ENCODE data around the gene WDR41. TPM values are rescaled to one million over a fixed set of nuclear protein-coding genes. Genes with fewer than 3 reads are reported as not detected.

The WDR41 gene
- total RNA-seq, 1 experiment from 2014 or later, result 35.4 TPM

- intact Hi-C loops (cut with micrococcal nuclease; ENCODE audit: unreplicated experiment), result no loop called here
- H3K27me3 Mint-ChIP-seq (ENCODE audit: unreplicated experiment), result no peaks in the 10 kb centered on the region
- CTCF ChIA-PET, result no interaction called here
- no peak for DNase-seq
- BruUV-seq (replicated peaks), result no TSS peak
- no peak overlapping the region for H3K4me3 Mint-ChIP-seq (ENCODE audit: low read depth, unreplicated experiment)
- peaks cover 3% of the 10 kb centered on the region for H3K9me3 Mint-ChIP-seq (ENCODE audit: low read depth, unreplicated experiment)
- no peaks in the 10 kb centered on the region for H3K4me1 Mint-ChIP-seq (ENCODE audit: low read depth, unreplicated experiment)
- H3K27ac Mint-ChIP-seq (ENCODE audit: unreplicated experiment), result no peak overlapping the region
- peaks cover 4% of the 10 kb centered on the region for H3K36me3 Mint-ChIP-seq (ENCODE audit: insufficient read depth, unreplicated experiment)
- TF ChIP-seq CTCF (IDR thresholded peaks at IDR 0.05; ENCODE audit: unreplicated experiment), result no peak
Measured at GRCh38 chr5:77449981-77450380, 42.1 kb downstream of the WDR41 start.

GRCh38 chr5:77449277-77449676 is 42.8 kb downstream of the WDR41 start:
- CTCF ChIA-PET, result no interaction called here
- no peak overlapping the region for H3K27ac Mint-ChIP-seq (ENCODE audit: unreplicated experiment)
- H3K27me3 Mint-ChIP-seq (ENCODE audit: unreplicated experiment), result no peaks in the 10 kb centered on the region
- no peak overlapping the region for H3K4me3 Mint-ChIP-seq (ENCODE audit: low read depth, unreplicated experiment)
- BruUV-seq (replicated peaks), result no TSS peak
- no peak for DNase-seq
- TF ChIP-seq CTCF (IDR thresholded peaks at IDR 0.05; ENCODE audit: unreplicated experiment), result no peak
- no peaks in the 10 kb centered on the region for H3K4me1 Mint-ChIP-seq (ENCODE audit: low read depth, unreplicated experiment)
- H3K36me3 Mint-ChIP-seq (ENCODE audit: insufficient read depth, unreplicated experiment), result peaks cover 4% of the 10 kb centered on the region
- intact Hi-C loops (cut with micrococcal nuclease; ENCODE audit: unreplicated experiment), result no loop called here
- peaks cover 3% of the 10 kb centered on the region for H3K9me3 Mint-ChIP-seq (ENCODE audit: low read depth, unreplicated experiment)

DNA sequence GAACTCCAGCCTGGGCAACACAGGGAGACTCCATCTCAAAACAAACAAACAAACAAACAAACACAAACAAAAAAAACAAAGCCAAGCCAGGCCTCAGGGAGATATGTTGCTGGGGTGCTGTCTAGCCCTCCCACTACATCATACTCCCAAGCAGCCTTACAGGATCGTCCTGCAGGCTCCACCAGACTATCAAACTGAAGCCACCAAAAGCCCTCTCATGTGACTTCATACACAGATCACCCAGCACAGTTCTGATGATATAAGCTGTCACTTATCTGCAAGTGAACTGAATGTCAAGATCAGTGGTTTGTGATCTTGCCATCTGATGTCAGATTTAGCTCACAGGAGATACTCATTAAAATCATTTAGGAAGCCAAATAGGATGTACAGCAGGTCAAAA is 43.3 kb downstream of the WDR41 start:
- no peak for DNase-seq
- peaks cover 4% of the 10 kb centered on the region for H3K36me3 Mint-ChIP-seq (ENCODE audit: insufficient read depth, unreplicated experiment)
- BruUV-seq (replicated peaks), result no TSS peak
- TF ChIP-seq CTCF (IDR thresholded peaks at IDR 0.05; ENCODE audit: unreplicated experiment), result no peak
- H3K4me3 Mint-ChIP-seq (ENCODE audit: low read depth, unreplicated experiment), result no peak overlapping the region
- no peaks in the 10 kb centered on the region for H3K4me1 Mint-ChIP-seq (ENCODE audit: low read depth, unreplicated experiment)
- CTCF ChIA-PET, result no interaction called here
- H3K27ac Mint-ChIP-seq (ENCODE audit: unreplicated experiment), result no peak overlapping the region
- no peaks in the 10 kb centered on the region for H3K27me3 Mint-ChIP-seq (ENCODE audit: unreplicated experiment)
- H3K9me3 Mint-ChIP-seq (ENCODE audit: low read depth, unreplicated experiment), result peaks cover 3% of the 10 kb centered on the region
- intact Hi-C loops (cut with micrococcal nuclease; ENCODE audit: unreplicated experiment), result no loop called here

DNA sequence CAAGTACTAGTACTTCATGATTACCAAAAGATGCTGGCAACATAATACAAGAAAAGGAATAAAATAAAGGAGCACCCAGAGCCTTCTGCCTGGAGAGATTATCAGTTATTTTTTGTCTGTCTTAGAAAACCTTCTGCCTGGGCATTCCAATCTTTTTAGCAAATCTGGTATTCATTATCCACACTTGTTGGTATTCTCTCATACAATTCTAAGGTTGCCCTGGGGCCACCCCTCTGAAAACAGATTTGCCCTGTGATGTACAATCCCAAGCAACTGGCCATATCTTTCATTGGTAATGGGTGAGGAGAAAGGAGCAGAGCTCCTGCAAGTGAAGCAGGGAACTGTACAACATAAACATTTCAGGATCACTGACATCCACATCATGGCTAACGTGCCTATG is 47.8 kb downstream of the WDR41 start:
- no peaks in the 10 kb centered on the region for H3K27me3 Mint-ChIP-seq (ENCODE audit: unreplicated experiment)
- H3K36me3 Mint-ChIP-seq (ENCODE audit: insufficient read depth, unreplicated experiment), result peaks cover 4% of the 10 kb centered on the region
- peaks cover 3% of the 10 kb centered on the region for H3K9me3 Mint-ChIP-seq (ENCODE audit: low read depth, unreplicated experiment)
- H3K4me3 Mint-ChIP-seq (ENCODE audit: low read depth, unreplicated experiment), result no peak overlapping the region
- intact Hi-C loops (cut with micrococcal nuclease; ENCODE audit: unreplicated experiment), result no loop called here
- CTCF ChIA-PET, result interaction anchor here (1.0 kb wide), 1 partner anchor 10 kb away, joined by 3 read pairs; no protein-coding TSS in a partner anchor
- no peak overlapping the region for H3K27ac Mint-ChIP-seq (ENCODE audit: unreplicated experiment)
- no peak for TF ChIP-seq CTCF (IDR thresholded peaks at IDR 0.05; ENCODE audit: unreplicated experiment)
- no peaks in the 10 kb centered on the region for H3K4me1 Mint-ChIP-seq (ENCODE audit: low read depth, unreplicated experiment)
- no TSS peak for BruUV-seq (replicated peaks)
- DNase-seq, result no peak

Data from Calu3 (cell line).